ENCODE data around the gene PNO1.

DNA sequence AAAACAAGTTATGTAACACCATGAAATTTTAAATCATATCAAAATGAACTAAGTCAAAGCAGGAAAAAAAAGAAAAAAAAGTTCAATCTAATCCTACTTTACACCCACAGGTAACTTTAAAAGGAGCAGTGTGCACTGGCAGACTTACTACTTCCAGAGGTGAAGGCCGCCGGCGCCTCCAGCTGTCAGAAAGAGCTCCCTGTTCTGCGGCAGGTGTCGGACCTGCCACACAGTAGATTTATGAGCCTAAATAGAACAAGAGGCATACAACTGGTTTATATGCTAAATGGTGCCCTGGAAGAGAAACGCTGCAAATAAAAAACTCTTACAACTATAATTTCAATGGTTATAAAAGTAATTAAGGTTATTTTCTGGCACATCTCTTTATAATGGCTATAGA lies 23.1 kb upstream of the PNO1 start:
- TF ChIP-seq, protein P1, sequence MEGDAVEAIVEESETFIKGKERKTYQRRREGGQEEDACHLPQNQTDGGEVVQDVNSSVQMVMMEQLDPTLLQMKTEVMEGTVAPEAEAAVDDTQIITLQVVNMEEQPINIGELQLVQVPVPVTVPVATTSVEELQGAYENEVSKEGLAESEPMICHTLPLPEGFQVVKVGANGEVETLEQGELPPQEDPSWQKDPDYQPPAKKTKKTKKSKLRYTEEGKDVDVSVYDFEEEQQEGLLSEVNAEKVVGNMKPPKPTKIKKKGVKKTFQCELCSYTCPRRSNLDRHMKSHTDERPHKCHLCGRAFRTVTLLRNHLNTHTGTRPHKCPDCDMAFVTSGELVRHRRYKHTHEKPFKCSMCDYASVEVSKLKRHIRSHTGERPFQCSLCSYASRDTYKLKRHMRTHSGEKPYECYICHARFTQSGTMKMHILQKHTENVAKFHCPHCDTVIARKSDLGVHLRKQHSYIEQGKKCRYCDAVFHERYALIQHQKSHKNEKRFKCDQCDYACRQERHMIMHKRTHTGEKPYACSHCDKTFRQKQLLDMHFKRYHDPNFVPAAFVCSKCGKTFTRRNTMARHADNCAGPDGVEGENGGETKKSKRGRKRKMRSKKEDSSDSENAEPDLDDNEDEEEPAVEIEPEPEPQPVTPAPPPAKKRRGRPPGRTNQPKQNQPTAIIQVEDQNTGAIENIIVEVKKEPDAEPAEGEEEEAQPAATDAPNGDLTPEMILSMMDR (IDR thresholded peaks at IDR 0.05) = no peak
- no peak for TF ChIP-seq EZH2phosphoT487 (IDR thresholded peaks at IDR 0.05)

Measured in neural progenitor cell (in vitro differentiated cells).